22Rv1 (cell line): ENCODE results near the gene DGCR2.

Experiments used
- ZFX ChIP-seq: fragments of 450-650 bp; IDR thresholded peaks from 2 replicates; pipeline ENCODE4 v1.6.1; 2017; ENCODE audit warnings: antibody characterized with exemption, borderline replicate concordance
- TF ChIP-seq, protein P1 (sequence below): fragments of 450-650 bp; IDR thresholded peaks from 2 replicates; pipeline ENCODE4 v1.5.1; 2017; ENCODE audit warnings: mild to moderate bottlenecking

DNA sequence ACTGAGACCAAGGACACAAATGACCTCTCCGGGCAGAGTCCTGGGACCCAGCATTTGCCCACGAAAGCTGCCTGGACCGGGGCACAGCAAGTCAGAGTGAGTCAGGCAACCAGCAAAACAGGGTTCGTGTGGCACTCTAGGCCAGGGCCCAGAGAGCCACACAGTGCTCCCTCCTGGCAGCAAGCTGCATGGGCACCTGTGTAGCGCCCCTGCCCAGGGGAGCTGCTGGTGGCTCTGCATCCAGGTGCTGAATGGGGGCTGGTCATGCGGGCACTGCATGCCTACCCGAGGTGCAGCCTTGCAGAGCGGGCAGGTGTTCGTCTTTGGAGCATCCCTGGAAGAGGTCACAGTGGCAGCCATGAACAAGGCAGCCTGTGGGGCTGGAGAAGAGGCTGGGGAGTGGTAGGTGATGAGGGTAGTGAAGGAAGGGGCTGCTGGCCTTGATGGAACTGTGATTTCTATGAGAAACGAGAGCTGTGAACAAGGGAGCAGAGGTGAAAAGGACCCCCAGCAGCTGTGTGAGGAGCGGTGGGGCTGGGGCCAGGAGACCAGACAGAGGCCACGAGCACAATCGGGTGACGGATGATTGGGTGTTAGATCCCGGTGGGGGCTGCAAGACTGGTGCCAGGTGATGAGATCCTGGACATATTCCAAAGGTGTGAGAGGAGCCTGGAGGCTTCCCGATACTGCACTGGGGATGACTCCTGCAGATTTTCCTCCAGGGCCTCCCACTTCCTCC is 63.3 kb downstream of the DGCR2 start:
- TF ChIP-seq, protein P1, sequence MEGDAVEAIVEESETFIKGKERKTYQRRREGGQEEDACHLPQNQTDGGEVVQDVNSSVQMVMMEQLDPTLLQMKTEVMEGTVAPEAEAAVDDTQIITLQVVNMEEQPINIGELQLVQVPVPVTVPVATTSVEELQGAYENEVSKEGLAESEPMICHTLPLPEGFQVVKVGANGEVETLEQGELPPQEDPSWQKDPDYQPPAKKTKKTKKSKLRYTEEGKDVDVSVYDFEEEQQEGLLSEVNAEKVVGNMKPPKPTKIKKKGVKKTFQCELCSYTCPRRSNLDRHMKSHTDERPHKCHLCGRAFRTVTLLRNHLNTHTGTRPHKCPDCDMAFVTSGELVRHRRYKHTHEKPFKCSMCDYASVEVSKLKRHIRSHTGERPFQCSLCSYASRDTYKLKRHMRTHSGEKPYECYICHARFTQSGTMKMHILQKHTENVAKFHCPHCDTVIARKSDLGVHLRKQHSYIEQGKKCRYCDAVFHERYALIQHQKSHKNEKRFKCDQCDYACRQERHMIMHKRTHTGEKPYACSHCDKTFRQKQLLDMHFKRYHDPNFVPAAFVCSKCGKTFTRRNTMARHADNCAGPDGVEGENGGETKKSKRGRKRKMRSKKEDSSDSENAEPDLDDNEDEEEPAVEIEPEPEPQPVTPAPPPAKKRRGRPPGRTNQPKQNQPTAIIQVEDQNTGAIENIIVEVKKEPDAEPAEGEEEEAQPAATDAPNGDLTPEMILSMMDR = peak; percentile 34
- TF ChIP-seq ZFX = no peak
